ENCODE measurements around the gene POLR2L.

GRCh38 chr11:877565-877964 is 35.2 kb upstream of the POLR2L start:
- TF ChIP-seq CTCF (conservative IDR thresholded peaks at IDR 0.05; ENCODE audit: low read depth, low read length) (no peak), EZH2 (IDR thresholded peaks at IDR 0.05; ENCODE audit: borderline replicate concordance, low read depth, low read length, poor library complexity, severe bottlenecking) (no peak)

Measured in A673 (cell line).